ENCODE measurements around the gene HMGCR.

- no peak for TF ChIP-seq CTCF (IDR thresholded peaks at IDR 0.05)
- TF ChIP-seq POLR2A (IDR thresholded peaks at IDR 0.05): no peak
Measured at GRCh38 chr5:75405296-75405695, 68.3 kb downstream of the HMGCR start.

All from testis (tissue), 2 donors.